ENCODE results near the gene GJB6.

The GJB6 gene

DNA sequence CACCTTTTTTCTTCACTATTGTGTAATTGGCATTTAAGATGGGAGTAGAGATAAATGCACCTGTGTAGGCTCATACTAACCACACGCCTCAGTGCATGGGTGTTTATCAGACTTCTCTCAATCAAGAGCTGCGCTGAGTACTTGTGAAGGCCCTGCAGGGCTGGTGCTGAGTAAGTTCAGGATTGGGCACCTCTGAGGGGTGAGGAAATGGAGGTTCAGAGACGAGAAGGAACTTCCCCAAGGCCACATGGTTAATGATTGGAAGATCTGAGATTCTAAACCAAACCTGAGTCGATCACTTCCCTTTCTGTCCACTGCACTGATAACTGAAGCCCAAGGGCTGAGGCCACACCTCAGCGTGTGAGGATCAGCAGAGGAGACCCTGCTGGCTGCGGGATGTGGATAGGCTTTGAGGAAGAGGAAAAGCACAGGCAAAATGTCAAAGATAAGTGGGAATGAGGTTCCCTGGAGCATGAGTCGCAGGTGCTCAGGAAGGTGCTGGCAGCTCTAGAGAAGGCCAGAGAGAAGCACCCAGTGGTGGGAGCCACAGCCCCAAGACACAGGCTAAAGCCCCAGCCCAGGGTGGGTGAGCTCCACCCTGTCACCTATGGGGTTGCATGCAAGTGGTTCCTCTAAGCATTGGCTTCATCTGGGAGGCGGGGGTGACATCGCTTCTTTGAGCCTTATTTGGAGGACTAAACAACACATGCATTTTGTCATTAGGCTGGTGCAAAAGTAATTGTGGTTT lies 32.3 kb upstream of the GJB6 start:
- TF ChIP-seq ZFX (IDR thresholded peaks at IDR 0.05) = no peak
- TF ChIP-seq CTCF (conservative IDR thresholded peaks at IDR 0.05) = no peak

GRCh38 chr13:20263393-20264044 lies 31.4 kb upstream of the GJB6 start:
- TF ChIP-seq ZFX (IDR thresholded peaks at IDR 0.05) = no peak
- TF ChIP-seq CTCF (conservative IDR thresholded peaks at IDR 0.05) = no peak
- H3K27ac ChIP-seq = no peak overlapping the region

More for the DNA sequence above, 32.3 kb upstream of the GJB6 start:
- H3K27ac ChIP-seq = no peak overlapping the region

GRCh38 chr13:20258963-20259288 lies 26.8 kb upstream of the GJB6 start:
- TF ChIP-seq CTCF (conservative IDR thresholded peaks at IDR 0.05) = no peak
- TF ChIP-seq ZFX (IDR thresholded peaks at IDR 0.05) = no peak
- H3K27ac ChIP-seq = no peak overlapping the region

GRCh38 chr13:20258208-20258962 lies 26.3 kb upstream of the GJB6 start:
- TF ChIP-seq ZFX (IDR thresholded peaks at IDR 0.05) (no peak), CTCF (conservative IDR thresholded peaks at IDR 0.05) (no peak)

GRCh38 chr13:20254076-20254475 lies 22.0 kb upstream of the GJB6 start:
- TF ChIP-seq ZFX (IDR thresholded peaks at IDR 0.05) (no peak), CTCF (conservative IDR thresholded peaks at IDR 0.05) (no peak)
- no peak overlapping the region for H3K27ac ChIP-seq

More at GRCh38 chr13:20258208-20258962, 26.3 kb upstream of the GJB6 start:
- H3K27ac ChIP-seq = no peak overlapping the region

GRCh38 chr13:20249913-20250312 lies 17.8 kb upstream of the GJB6 start:
- TF ChIP-seq CTCF (conservative IDR thresholded peaks at IDR 0.05) = no peak
- no peak for TF ChIP-seq ZFX (IDR thresholded peaks at IDR 0.05)
- H3K27ac ChIP-seq = no peak overlapping the region

GRCh38 chr13:20247963-20248362 lies 15.8 kb upstream of the GJB6 start:
- H3K27ac ChIP-seq = no peak overlapping the region
- TF ChIP-seq CTCF (conservative IDR thresholded peaks at IDR 0.05) (no peak), ZFX (IDR thresholded peaks at IDR 0.05) (no peak)

Data from C4-2B (cell line).